ENCODE results near the gene BRWD1.
"Not testable (repeated sequence)": the region's sequence is repeated elsewhere in the genome, so short reads cannot be mapped to it uniquely, and the experiment has no call there.

BRWD1 gene

GRCh38 chr21:39221997-39222486 is 91.4 kb downstream of the BRWD1 start:
- no peak for TF ChIP-seq RARB (CRISPR knock-in tag; IDR thresholded peaks at IDR 0.05)
- no peak for TF ChIP-seq TSHZ2 (CRISPR knock-in tag; IDR thresholded peaks at IDR 0.05)
- TF ChIP-seq, protein P1, sequence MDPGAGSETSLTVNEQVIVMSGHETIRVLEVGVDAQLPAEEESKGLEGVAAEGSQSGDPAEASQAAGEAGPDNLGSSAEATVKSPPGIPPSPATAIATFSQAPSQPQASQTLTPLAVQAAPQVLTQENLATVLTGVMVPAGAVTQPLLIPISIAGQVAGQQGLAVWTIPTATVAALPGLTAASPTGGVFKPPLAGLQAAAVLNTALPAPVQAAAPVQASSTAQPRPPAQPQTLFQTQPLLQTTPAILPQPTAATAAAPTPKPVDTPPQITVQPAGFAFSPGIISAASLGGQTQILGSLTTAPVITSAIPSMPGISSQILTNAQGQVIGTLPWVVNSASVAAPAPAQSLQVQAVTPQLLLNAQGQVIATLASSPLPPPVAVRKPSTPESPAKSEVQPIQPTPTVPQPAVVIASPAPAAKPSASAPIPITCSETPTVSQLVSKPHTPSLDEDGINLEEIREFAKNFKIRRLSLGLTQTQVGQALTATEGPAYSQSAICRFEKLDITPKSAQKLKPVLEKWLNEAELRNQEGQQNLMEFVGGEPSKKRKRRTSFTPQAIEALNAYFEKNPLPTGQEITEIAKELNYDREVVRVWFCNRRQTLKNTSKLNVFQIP (CRISPR knock-in tag; IDR thresholded peaks at IDR 0.05; ENCODE audit: borderline replicate concordance, low read depth) = no peak
- no peak for ATAC-seq

- TF ChIP-seq, protein P1 (CRISPR knock-in tag; IDR thresholded peaks at IDR 0.05; ENCODE audit: borderline replicate concordance, low read depth) = no peak
- TF ChIP-seq BACH2 (CRISPR knock-in tag; IDR thresholded peaks at IDR 0.05; ENCODE audit: borderline replicate concordance) = no peak
- no peak for TF ChIP-seq ZNF70 (CRISPR knock-in tag; IDR thresholded peaks at IDR 0.05)
- TF ChIP-seq GLIS3 (CRISPR knock-in tag; IDR thresholded peaks at IDR 0.05) = no peak
- TF ChIP-seq ZFP3 (CRISPR knock-in tag; IDR thresholded peaks at IDR 0.05) = no peak
- no peak for TF ChIP-seq ISL1 (CRISPR knock-in tag; IDR thresholded peaks at IDR 0.05)
- TF ChIP-seq OSR1 (CRISPR knock-in tag; IDR thresholded peaks at IDR 0.05) = no peak
- no peak for TF ChIP-seq SNAI2 (CRISPR knock-in tag; IDR thresholded peaks at IDR 0.05)
- no peak for ATAC-seq
Measured at GRCh38 chr21:39221282-39221996, 92.0 kb downstream of the BRWD1 start.

- ATAC-seq = not testable (repeated sequence)
Measured at GRCh38 chr21:39220875-39221274, 92.6 kb downstream of the BRWD1 start.

DNA sequence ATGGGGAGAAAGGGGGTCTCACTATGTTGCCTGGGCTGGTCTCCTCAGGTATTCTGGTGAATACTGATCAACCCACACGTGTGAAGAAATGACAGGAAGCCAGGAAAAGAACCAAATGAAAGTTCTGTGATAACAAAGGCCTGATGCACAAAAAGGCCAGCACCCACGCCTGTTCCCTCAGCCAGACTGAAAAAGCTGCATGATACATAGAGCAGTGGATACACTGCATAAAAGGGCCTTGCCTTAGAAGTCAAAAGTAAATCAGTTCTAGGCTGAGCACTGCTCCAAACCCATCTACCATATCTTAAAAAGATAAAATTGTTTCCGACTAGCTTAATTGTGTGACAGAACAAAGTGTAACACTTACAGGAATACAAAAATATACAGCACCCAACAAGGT is 93.3 kb downstream of the BRWD1 start:
- TF ChIP-seq ZFP3 (CRISPR knock-in tag; IDR thresholded peaks at IDR 0.05) (no peak), CSDC2 (CRISPR knock-in tag; IDR thresholded peaks at IDR 0.05) (no peak), TCF4 (CRISPR knock-in tag; IDR thresholded peaks at IDR 0.05; ENCODE audit: borderline replicate concordance) (no peak), ZNF70 (CRISPR knock-in tag; IDR thresholded peaks at IDR 0.05) (no peak), GLIS3 (CRISPR knock-in tag; IDR thresholded peaks at IDR 0.05) (no peak)
- TF ChIP-seq, protein P1 (CRISPR knock-in tag; IDR thresholded peaks at IDR 0.05; ENCODE audit: borderline replicate concordance, low read depth) = no peak

GRCh38 chr21:39218082-39218409 is 95.4 kb downstream of the BRWD1 start:
- TF ChIP-seq BACH2 (CRISPR knock-in tag; IDR thresholded peaks at IDR 0.05; ENCODE audit: borderline replicate concordance) (no peak), ZNF565 (CRISPR knock-in tag; conservative IDR thresholded peaks at IDR 0.05; ENCODE audit: low read depth) (no peak), PATZ1 (CRISPR knock-in tag; IDR thresholded peaks at IDR 0.05; ENCODE audit: borderline replicate concordance) (no peak), SNAI2 (CRISPR knock-in tag; IDR thresholded peaks at IDR 0.05) (no peak), ZFP3 (CRISPR knock-in tag; IDR thresholded peaks at IDR 0.05) (no peak), ISL1 (CRISPR knock-in tag; IDR thresholded peaks at IDR 0.05) (no peak), TSHZ2 (CRISPR knock-in tag; IDR thresholded peaks at IDR 0.05) (no peak), RARB (CRISPR knock-in tag; IDR thresholded peaks at IDR 0.05) (no peak), ARNTL (CRISPR knock-in tag; IDR thresholded peaks at IDR 0.05; ENCODE audit: borderline replicate concordance, low read depth) (no peak), TOX (CRISPR knock-in tag; IDR thresholded peaks at IDR 0.05; ENCODE audit: borderline replicate concordance) (no peak), TCF4 (CRISPR knock-in tag; IDR thresholded peaks at IDR 0.05; ENCODE audit: borderline replicate concordance) (no peak), GLIS3 (CRISPR knock-in tag; IDR thresholded peaks at IDR 0.05) (no peak), ZNF70 (CRISPR knock-in tag; IDR thresholded peaks at IDR 0.05) (no peak), ZFP30 (CRISPR knock-in tag; IDR thresholded peaks at IDR 0.05) (no peak)
- ATAC-seq = no peak

More for the DNA sequence above, 93.3 kb downstream of the BRWD1 start:
- no peak for ATAC-seq

Measured in SK-N-SH treated with all-trans-retinoic acid at 6 μM for 48 hours (cell line).